NB4 (cell line): ENCODE results near the gene SREK1IP1.

ENCODE experiments used
- DNase-seq: peaks from one replicate; pipeline ENCODE4 v3.0.0; 2010; ENCODE audit warnings: low read depth
- H3K4me3 ChIP-seq: one replicate; pipeline ENCODE4 v1.5.1; 2011; ENCODE audit warnings: mild to moderate bottlenecking, low read depth, low read length, moderate library complexity
- MYC ChIP-seq: IDR thresholded peaks from 2 replicates; pipeline ENCODE4 v1.6.1; 2011; ENCODE audit warnings: low read depth, low read length
- POLR2A ChIP-seq: IDR thresholded peaks from 2 replicates; pipeline ENCODE4 v1.6.1; 2011; ENCODE audit warnings: mild to moderate bottlenecking; ENCODE audit not compliant: insufficient read length; ENCODE audit errors: extremely low read depth
- TF ChIP-seq, protein P1 (sequence below): IDR thresholded peaks from 2 replicates; pipeline ENCODE4 v1.6.1; 2011; ENCODE audit warnings: low read depth, low read length
- TF ChIP-seq, protein P2 (sequence below): IDR thresholded peaks from one replicate; pipeline ENCODE4 v1.5.1; 2012; ENCODE audit warnings: low read depth, low read length

Gene SREK1IP1

DNA sequence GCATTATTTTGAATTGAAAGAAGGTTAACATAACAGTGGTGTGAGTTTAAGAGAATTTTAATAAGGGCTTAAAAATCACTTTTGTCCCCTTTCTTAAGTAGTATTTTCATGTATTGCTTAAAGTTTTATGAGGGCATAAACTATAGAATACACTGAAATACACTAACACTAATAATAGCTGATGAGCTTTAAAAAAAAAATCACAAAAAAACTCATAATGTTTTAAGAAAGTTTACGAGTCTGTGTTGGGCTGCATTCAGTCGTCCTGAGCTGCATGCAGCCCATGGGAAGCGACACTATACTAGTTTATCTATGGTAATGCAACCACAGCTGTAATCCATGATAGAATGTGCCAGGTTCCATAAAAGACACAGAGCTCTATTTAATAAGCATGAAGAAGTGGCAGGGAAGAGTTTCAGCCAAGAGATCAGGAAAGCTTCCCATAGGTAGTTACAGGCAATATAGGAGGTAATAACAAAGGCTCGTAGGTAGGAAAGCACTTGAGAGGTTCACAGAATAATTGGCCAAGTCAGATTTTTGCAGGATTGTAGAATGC lies 4.5 kb downstream of the SREK1IP1 start:
- DNase-seq: no peak
- no peak overlapping the region for H3K4me3 ChIP-seq
- TF ChIP-seq, protein P1, sequence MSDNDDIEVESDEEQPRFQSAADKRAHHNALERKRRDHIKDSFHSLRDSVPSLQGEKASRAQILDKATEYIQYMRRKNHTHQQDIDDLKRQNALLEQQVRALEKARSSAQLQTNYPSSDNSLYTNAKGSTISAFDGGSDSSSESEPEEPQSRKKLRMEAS: no peak
- TF ChIP-seq, protein P2, sequence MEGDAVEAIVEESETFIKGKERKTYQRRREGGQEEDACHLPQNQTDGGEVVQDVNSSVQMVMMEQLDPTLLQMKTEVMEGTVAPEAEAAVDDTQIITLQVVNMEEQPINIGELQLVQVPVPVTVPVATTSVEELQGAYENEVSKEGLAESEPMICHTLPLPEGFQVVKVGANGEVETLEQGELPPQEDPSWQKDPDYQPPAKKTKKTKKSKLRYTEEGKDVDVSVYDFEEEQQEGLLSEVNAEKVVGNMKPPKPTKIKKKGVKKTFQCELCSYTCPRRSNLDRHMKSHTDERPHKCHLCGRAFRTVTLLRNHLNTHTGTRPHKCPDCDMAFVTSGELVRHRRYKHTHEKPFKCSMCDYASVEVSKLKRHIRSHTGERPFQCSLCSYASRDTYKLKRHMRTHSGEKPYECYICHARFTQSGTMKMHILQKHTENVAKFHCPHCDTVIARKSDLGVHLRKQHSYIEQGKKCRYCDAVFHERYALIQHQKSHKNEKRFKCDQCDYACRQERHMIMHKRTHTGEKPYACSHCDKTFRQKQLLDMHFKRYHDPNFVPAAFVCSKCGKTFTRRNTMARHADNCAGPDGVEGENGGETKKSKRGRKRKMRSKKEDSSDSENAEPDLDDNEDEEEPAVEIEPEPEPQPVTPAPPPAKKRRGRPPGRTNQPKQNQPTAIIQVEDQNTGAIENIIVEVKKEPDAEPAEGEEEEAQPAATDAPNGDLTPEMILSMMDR: no peak
- TF ChIP-seq POLR2A (no peak), MYC (no peak)

DNA sequence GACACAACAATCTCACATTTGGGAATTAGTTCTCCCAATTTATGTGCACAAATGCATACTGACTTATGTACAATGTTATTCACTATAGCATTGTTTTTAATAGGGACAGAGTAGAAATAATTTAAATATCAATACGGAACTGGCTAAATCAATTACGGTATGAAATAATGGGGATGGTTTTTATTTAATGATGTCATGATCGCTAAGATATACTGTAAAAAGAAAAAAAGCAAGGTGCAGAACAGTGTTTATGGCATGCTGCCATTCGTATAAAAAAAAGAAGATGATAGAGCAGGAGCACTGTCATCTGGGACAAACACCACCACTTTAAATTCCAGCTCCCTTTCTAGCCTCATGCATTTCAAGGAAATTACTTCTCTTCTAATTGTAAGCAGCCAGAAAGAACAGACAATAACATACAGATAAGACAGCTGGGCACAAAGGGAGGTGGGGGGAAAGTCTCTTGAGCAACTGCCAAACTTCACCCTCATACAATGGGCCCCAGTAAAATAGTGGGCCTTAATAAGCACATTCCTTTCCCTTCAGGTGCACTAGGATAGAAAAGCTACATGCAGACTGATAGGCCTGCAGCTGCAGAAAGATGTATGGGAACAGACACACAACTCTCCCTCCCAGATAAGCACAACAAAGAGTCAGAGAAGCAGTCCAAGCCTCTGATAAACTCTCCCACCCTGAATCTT lies 8.4 kb downstream of the SREK1IP1 start:
- no peak overlapping the region for H3K4me3 ChIP-seq
- TF ChIP-seq, protein P2: no peak
- TF ChIP-seq, protein P1: no peak
- no peak for TF ChIP-seq MYC
- no peak for DNase-seq

DNA sequence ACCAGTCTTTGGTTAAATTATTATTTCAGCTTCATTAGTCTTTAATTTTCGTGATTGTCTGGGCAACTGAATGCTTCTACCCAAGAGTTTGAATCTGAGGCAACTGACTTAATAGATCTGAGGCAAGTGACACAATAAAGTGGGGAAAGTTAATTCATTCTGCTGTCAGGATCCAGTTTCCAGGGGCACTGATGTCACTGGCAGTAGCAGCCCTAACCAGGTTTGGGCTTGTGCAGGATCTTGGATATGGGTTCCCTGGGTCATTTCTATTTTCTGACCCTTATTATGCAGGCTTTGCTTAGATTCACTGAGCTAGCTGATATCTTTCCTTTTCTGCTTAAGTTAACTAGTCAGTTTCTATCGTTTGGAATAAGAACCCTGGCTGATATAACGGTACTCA lies 9.6 kb downstream of the SREK1IP1 start:
- H3K4me3 ChIP-seq: no peak overlapping the region
- DNase-seq: no peak
- TF ChIP-seq POLR2A (no peak), MYC (no peak)
- TF ChIP-seq, protein P1: no peak
- TF ChIP-seq, protein P2: no peak

DNA sequence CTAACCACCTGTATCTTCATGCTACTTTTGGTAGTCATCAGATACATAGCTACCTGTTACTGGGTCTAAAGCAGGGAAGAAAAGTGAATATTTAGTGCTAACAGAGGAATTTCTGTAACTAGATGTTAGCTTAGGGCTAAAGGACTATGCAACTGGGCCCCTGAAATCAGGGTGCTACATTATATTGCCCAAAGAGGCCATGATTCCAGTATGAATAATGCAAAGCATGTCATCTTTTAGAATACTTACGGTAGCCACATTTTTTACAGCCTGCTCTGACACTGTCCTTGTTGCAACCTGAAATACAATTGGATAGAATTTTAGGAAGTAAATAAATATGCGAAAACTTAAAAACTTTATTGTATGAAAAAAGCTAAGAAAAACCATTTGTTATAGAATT lies 14.4 kb downstream of the SREK1IP1 start:
- no peak overlapping the region for H3K4me3 ChIP-seq
- DNase-seq: no peak
- TF ChIP-seq, protein P1: no peak
- TF ChIP-seq POLR2A (no peak), MYC (no peak)
- TF ChIP-seq, protein P2: no peak

DNA sequence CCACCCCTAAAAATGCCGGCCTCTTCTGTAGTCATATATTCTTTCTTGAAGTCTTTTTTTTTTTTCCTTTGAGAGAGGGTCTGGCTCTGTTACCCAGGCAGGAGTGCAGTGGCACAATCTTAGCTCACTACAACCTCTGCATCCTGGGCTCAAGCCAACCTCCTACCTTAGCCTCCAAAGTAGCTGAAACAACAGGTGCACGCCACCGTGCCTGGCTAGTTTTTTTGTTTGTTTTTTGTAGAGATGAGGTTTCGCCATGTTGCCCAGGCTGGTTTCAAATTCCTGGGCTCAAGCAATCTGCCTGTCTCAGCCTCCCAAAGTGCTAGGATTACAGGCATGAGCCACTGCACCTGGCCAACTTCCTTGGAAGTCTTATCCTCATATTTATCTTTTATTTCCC lies 19.1 kb downstream of the SREK1IP1 start:
- DNase-seq: no peak
- no peak overlapping the region for H3K4me3 ChIP-seq

More for the DNA sequence above, 19.1 kb downstream of the SREK1IP1 start:
- TF ChIP-seq, protein P2: no peak
- TF ChIP-seq MYC: no peak
